Hematopoietic multipotent progenitor cell treated with erythropoietin and hydrocortisone succinate and interleukin-3 and kit ligand, for 15 days (in vitro differentiated cells): ENCODE data around the gene RERE.
"Not testable (repeated sequence)": the region's sequence is repeated elsewhere in the genome, so short reads cannot be mapped to it uniquely, and the experiment has no call there.

Experiments
- DNase-seq: peaks from one replicate; pipeline ENCODE4 v3.0.0-alpha.2; 2015; ENCODE audit warnings: low spot score

Gene RERE

GRCh38 chr1:8797216-8797615, 20.2 kb downstream of the RERE start:
- no peak for DNase-seq

GRCh38 chr1:8796812-8797211, 20.6 kb downstream of the RERE start:
- no peak for DNase-seq

GRCh38 chr1:8794605-8795004, 22.8 kb downstream of the RERE start:
- no peak for DNase-seq

GRCh38 chr1:8791819-8792218, 25.6 kb downstream of the RERE start:
- DNase-seq: no peak

- peak; percentile 53 for DNase-seq
Measured at GRCh38 chr1:8790987-8791386, 26.5 kb downstream of the RERE start.

- no peak for DNase-seq
Measured at GRCh38 chr1:8790478-8790877, 27.0 kb downstream of the RERE start.

GRCh38 chr1:8789314-8790214, 27.9 kb downstream of the RERE start:
- DNase-seq: peak; percentile 71

GRCh38 chr1:8787218-8787617, 30.2 kb downstream of the RERE start:
- no peak for DNase-seq

GRCh38 chr1:8786204-8786603, 31.2 kb downstream of the RERE start:
- not testable (repeated sequence) for DNase-seq

- DNase-seq: no peak
Measured at GRCh38 chr1:8782955-8783354, 34.5 kb downstream of the RERE start.

GRCh38 chr1:8782001-8782620, 35.3 kb downstream of the RERE start:
- DNase-seq: no peak

GRCh38 chr1:8780405-8780804, 37.0 kb downstream of the RERE start:
- no peak for DNase-seq

GRCh38 chr1:8777867-8778266, 39.6 kb downstream of the RERE start:
- DNase-seq: no peak

GRCh38 chr1:8776104-8776503, 41.3 kb downstream of the RERE start:
- DNase-seq: no peak

GRCh38 chr1:8767006-8767405, 50.4 kb downstream of the RERE start:
- DNase-seq: no peak

- DNase-seq: no peak
Measured at GRCh38 chr1:8765198-8765597, 52.2 kb downstream of the RERE start.

GRCh38 chr1:8764293-8764937, 53.0 kb downstream of the RERE start:
- DNase-seq: no peak

- no peak for DNase-seq
Measured at GRCh38 chr1:8763888-8764287, 53.6 kb downstream of the RERE start.

GRCh38 chr1:8754993-8755392, 62.4 kb downstream of the RERE start:
- no peak for DNase-seq

GRCh38 chr1:8754247-8754650, 63.2 kb downstream of the RERE start:
- DNase-seq: no peak

- no peak for DNase-seq
Measured at GRCh38 chr1:8753736-8754135, 63.7 kb downstream of the RERE start.

- no peak for DNase-seq
Measured at GRCh38 chr1:8752921-8753713, 64.3 kb downstream of the RERE start.
